ENCODE measurements around the gene LRTM2.

Gene LRTM2

GRCh38 chr12:1830981-1831963 lies 10.9 kb downstream of the LRTM2 start:
- no peak for DNase-seq

- DNase-seq, result no peak
Observed at GRCh38 chr12:1832801-1833595, 12.6 kb downstream of the LRTM2 start.

- no peak for DNase-seq
Observed at GRCh38 chr12:1833596-1834028, 13.2 kb downstream of the LRTM2 start.

GRCh38 chr12:1834186-1834925 lies 14.0 kb downstream of the LRTM2 start:
- DNase-seq, result no peak

GRCh38 chr12:1835211-1836131 lies 15.1 kb downstream of the LRTM2 start:
- no peak for DNase-seq

- no peak for DNase-seq
Observed at GRCh38 chr12:1836241-1836803, 16.0 kb downstream of the LRTM2 start.

GRCh38 chr12:1836854-1837421 lies 16.6 kb downstream of the LRTM2 start:
- DNase-seq, result no peak

- no peak for DNase-seq
Observed at GRCh38 chr12:1837541-1838204, 17.3 kb downstream of the LRTM2 start.

- DNase-seq, result no peak
Observed at GRCh38 chr12:1838205-1838993, 18.0 kb downstream of the LRTM2 start.

GRCh38 chr12:1838994-1839365 lies 18.6 kb downstream of the LRTM2 start:
- DNase-seq, result no peak

GRCh38 chr12:1839464-1839863 lies 19.1 kb downstream of the LRTM2 start:
- no peak for DNase-seq

GRCh38 chr12:1839956-1840951 lies 19.9 kb downstream of the LRTM2 start:
- peak; percentile 51 to 59 for DNase-seq

GRCh38 chr12:1840981-1841425 lies 20.6 kb downstream of the LRTM2 start:
- DNase-seq, result no peak

- DNase-seq, result no peak
Observed at GRCh38 chr12:1841586-1842182, 21.3 kb downstream of the LRTM2 start.

- peak; percentile 36 to 47 for DNase-seq
Observed at GRCh38 chr12:1842183-1842904, 22.0 kb downstream of the LRTM2 start.

GRCh38 chr12:1842905-1843640 lies 22.7 kb downstream of the LRTM2 start:
- no peak for DNase-seq

GRCh38 chr12:1843641-1844005 lies 23.3 kb downstream of the LRTM2 start:
- no peak for DNase-seq
